Trophoblast cell (in vitro differentiated cells and primary cell): ENCODE measurements around the gene SPAG17.

Experiments used
- DNase-seq, 2 donors: peaks; one replicate each; pipeline ENCODE4 v3.0.0-alpha.2; 2016
- H2AFZ ChIP-seq: 2 replicates; pipeline ENCODE4 v1.6.1; 2013; ENCODE audit warnings: low read length, moderate library complexity, mild to moderate bottlenecking; ENCODE audit not compliant: insufficient read depth, poor library complexity
- H2AK5ac ChIP-seq: 2 replicates; pipeline ENCODE4 v1.6.1; 2013; ENCODE audit warnings: mild to moderate bottlenecking, low read length
- H2BK120ac ChIP-seq: 2 replicates; pipeline ENCODE4 v1.6.1; 2013; ENCODE audit warnings: low read length, mild to moderate bottlenecking, moderate library complexity; ENCODE audit not compliant: insufficient read depth, poor library complexity
- H2BK12ac ChIP-seq: 2 replicates; pipeline ENCODE4 v1.6.1; 2013; ENCODE audit warnings: mild to moderate bottlenecking, low read length, moderate library complexity
- H2BK5ac ChIP-seq: 2 replicates; pipeline ENCODE4 v1.6.1; 2013; ENCODE audit warnings: low read length, low read depth, moderate library complexity, mild to moderate bottlenecking; ENCODE audit not compliant: poor library complexity
- H3K14ac ChIP-seq: 2 replicates; pipeline ENCODE4 v1.6.1; 2013; ENCODE audit warnings: mild to moderate bottlenecking, low read length
- H3K18ac ChIP-seq: 2 replicates; pipeline ENCODE4 v1.6.1; 2013; ENCODE audit warnings: mild to moderate bottlenecking, low read length
- H3K23ac ChIP-seq: 2 replicates; pipeline ENCODE4 v1.6.1; 2013; ENCODE audit warnings: low read length
- H3K27ac ChIP-seq: 2 replicates; pipeline ENCODE4 v1.5.1; 2013; ENCODE audit warnings: low read depth, mild to moderate bottlenecking, inconsistent platforms, low read length, moderate library complexity
- H3K27me3 ChIP-seq: 2 replicates; pipeline ENCODE4 v1.6.1; 2013; ENCODE audit warnings: inconsistent platforms, mild to moderate bottlenecking, low read length, moderate library complexity; ENCODE audit not compliant: insufficient read depth
- H3K36me3 ChIP-seq, 2 experiments: 1 replicate in 1 of 2; 2 replicates in 1 of 2; pipeline ENCODE4 v1.6.1; 2013; ENCODE audit warnings: low read length in 2 of 2, mild to moderate bottlenecking in 2 of 2, moderate library complexity in 1 of 2; ENCODE audit not compliant: insufficient read depth in 2 of 2, control insufficient read depth in 1 of 2
- H3K4ac ChIP-seq: 2 replicates; pipeline ENCODE4 v1.6.1; 2013; ENCODE audit warnings: low read depth, mild to moderate bottlenecking, low read length, moderate library complexity
- H3K4me1 ChIP-seq, 2 experiments: 1 replicate in 1 of 2; 2 replicates in 1 of 2; pipeline ENCODE4 v1.6.1; 2013; ENCODE audit warnings: low read length in 2 of 2, mild to moderate bottlenecking in 2 of 2, moderate library complexity in 1 of 2; ENCODE audit not compliant: insufficient read depth in 2 of 2, control insufficient read depth in 1 of 2
- H3K4me2 ChIP-seq: 2 replicates; pipeline ENCODE4 v1.6.1; 2013; ENCODE audit warnings: inconsistent platforms, mild to moderate bottlenecking, low read length, moderate library complexity
- H3K4me3 ChIP-seq: 2 replicates; pipeline ENCODE4 v1.5.1; 2013; ENCODE audit warnings: mild to moderate bottlenecking, low read depth, low read length, inconsistent platforms
- H3K79me1 ChIP-seq: one replicate; pipeline ENCODE4 v1.6.1; 2013; ENCODE audit warnings: low read length
- H3K79me2 ChIP-seq: 2 replicates; pipeline ENCODE4 v1.6.1; 2013; ENCODE audit warnings: low read length, mild to moderate bottlenecking; ENCODE audit not compliant: control insufficient read depth, insufficient read depth, poor library complexity
- H3K9ac ChIP-seq: 2 replicates; pipeline ENCODE4 v1.6.1; 2013; ENCODE audit warnings: mild to moderate bottlenecking, low read length
- H3K9me3 ChIP-seq: 2 replicates; pipeline ENCODE4 v1.6.1; 2013; ENCODE audit warnings: low read depth, mild to moderate bottlenecking, control low read depth, inconsistent platforms, low read length; ENCODE audit not compliant: insufficient read depth
- H4K12ac ChIP-seq: 2 replicates; pipeline ENCODE4 v1.6.1; 2013; ENCODE audit warnings: low read depth, mild to moderate bottlenecking, low read length, moderate library complexity
- H4K8ac ChIP-seq: 2 replicates; pipeline ENCODE4 v1.6.1; 2013; ENCODE audit warnings: low read depth, mild to moderate bottlenecking, low read length, moderate library complexity
- H4K91ac ChIP-seq: one replicate; pipeline ENCODE4 v1.6.1; 2013; ENCODE audit warnings: low read depth, mild to moderate bottlenecking, low read length, moderate library complexity
- WGBS: extraction: QIAGEN DNeasy Blood & Tissue Kit; methylation state at CpG from one replicate; pipeline ENCODE4 v1.1.7; 2013; ENCODE audit warnings: missing lambda C conversion rate; ENCODE audit not compliant: insufficient read length, insufficient coverage; ENCODE audit errors: extremely low coverage; 5-methylcytosine and 5-hydroxymethylcytosine counted together

The SPAG17 gene

DNA sequence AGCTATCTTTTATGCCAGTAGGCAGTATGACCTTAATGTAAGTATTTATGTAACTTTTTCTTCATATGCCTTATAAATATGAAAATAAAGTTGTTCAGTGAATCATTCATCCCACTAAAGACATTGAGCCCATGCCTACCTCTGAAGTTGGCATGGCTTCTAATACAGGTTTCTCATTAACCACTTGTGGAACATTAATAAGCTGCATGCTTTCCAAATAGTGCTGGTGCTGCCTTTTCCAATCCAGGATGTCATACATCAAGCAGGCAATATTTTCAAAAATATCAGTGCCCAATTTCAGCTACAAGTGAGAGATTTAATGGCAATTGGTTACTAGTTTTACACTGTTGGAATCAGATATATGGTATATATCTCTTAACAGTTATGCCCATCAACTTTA is 92.0 kb downstream of the SPAG17 start:
- Histone ChIP-seq H3K14ac (no peak overlapping the region), H4K8ac (no peak overlapping the region), H2BK120ac (no peak overlapping the region), H3K4me1 (peaks cover 3 to 4% of the 10 kb centered on the region in 2 experiments), H2AK5ac (no peak overlapping the region), H3K9me3 (no peaks in the 10 kb centered on the region), H3K79me2 (no peaks in the 10 kb centered on the region), H3K36me3 (no peaks in the 10 kb centered on the region), H4K91ac (no peak overlapping the region), H4K12ac (no peak overlapping the region), H3K4me3 (no peak overlapping the region), H3K23ac (no peak overlapping the region), H2AFZ (no peak overlapping the region), H3K27me3 (no peaks in the 10 kb centered on the region), H3K79me1 (no peaks in the 10 kb centered on the region), H3K9ac (no peak overlapping the region), H3K4ac (no peak overlapping the region), H3K27ac (no peak overlapping the region), H2BK12ac (no peak overlapping the region), H2BK5ac (no peak overlapping the region), H3K18ac (no peak overlapping the region), H3K4me2 (no peak overlapping the region)
- DNase-seq: no peak

DNA sequence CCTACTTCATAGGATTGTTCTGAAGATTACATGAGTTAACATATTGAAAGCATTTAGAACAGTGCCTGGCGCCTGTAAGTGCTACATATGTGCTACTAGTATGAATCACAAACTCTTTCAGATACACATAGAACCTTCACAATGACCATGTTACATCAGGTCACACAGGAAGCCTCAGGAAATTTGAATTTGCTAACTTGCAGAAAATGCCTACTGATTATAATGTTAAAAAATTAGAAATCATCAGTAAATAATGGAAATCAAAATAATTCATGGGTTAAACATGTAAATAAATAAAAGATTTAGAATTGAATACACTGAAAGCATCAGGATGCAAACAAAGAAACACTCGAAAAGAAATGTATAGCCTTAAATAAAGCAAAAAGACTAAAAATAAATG is 94.9 kb downstream of the SPAG17 start:
- H4K91ac ChIP-seq: no peak overlapping the region
- no peak overlapping the region for H2BK5ac ChIP-seq
- H3K4me3 ChIP-seq: no peak overlapping the region
- DNase-seq: no peak
- H3K79me2 ChIP-seq: no peaks in the 10 kb centered on the region
- no peak overlapping the region for H4K12ac ChIP-seq
- no peak overlapping the region for H3K27ac ChIP-seq
- no peaks in the 10 kb centered on the region for H3K9me3 ChIP-seq
- H2BK120ac ChIP-seq: no peak overlapping the region
- WGBS: no CpG with 5 or more reads among the region's 2 CpGs
- H3K23ac ChIP-seq: no peak overlapping the region
- peaks cover 3 to 4% of the 10 kb centered on the region in 2 experiments for H3K4me1 ChIP-seq
- H3K18ac ChIP-seq: no peak overlapping the region
- no peaks in the 10 kb centered on the region for H3K27me3 ChIP-seq
- H3K4me2 ChIP-seq: no peak overlapping the region
- H2BK12ac ChIP-seq: no peak overlapping the region
- H3K36me3 ChIP-seq: no peaks in the 10 kb centered on the region
- H3K14ac ChIP-seq: no peak overlapping the region
- H2AK5ac ChIP-seq: no peak overlapping the region
- no peak overlapping the region for H2AFZ ChIP-seq
- no peak overlapping the region for H4K8ac ChIP-seq
- H3K4ac ChIP-seq: no peak overlapping the region
- no peaks in the 10 kb centered on the region for H3K79me1 ChIP-seq
- no peak overlapping the region for H3K9ac ChIP-seq

DNA sequence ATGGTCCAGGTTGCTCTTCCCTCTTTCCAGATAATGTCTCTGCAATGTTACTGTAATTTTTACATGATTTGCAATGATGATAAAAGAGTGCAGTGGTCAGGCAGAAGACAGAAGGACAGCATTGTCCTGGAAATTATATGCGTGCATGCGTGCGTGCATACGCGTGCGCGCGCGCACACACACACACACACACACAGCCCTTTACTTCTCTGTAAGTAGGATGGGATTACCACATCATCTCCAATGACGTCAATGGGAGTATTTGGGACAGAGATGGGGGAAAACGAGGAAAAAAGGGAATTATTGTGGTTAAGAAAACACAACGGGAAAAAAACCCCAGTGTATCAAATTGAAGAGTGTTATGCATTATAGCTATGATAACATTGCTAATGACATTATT is 99.7 kb downstream of the SPAG17 start:
- Histone ChIP-seq H3K18ac (no peak overlapping the region), H3K4me3 (no peak overlapping the region), H3K27ac (no peak overlapping the region), H3K79me1 (peaks cover 2% of the 10 kb centered on the region), H2AFZ (no peak overlapping the region), H4K91ac (no peak overlapping the region), H2AK5ac (no peak overlapping the region), H3K9ac (no peak overlapping the region), H2BK12ac (no peak overlapping the region), H3K14ac (no peak overlapping the region), H3K36me3 (no peaks in the 10 kb centered on the region), H2BK120ac (no peak overlapping the region), H3K4me1 (no peaks in the 10 kb centered on the region), H3K4ac (no peak overlapping the region), H3K27me3 (no peaks in the 10 kb centered on the region), H4K8ac (no peak overlapping the region), H2BK5ac (no peak overlapping the region), H4K12ac (no peak overlapping the region), H3K9me3 (no peaks in the 10 kb centered on the region), H3K23ac (no peak overlapping the region), H3K4me2 (no peak overlapping the region), H3K79me2 (no peaks in the 10 kb centered on the region)
- no CpG with 5 or more reads among the region's 12 CpGs for WGBS
- DNase-seq: no peak

DNA sequence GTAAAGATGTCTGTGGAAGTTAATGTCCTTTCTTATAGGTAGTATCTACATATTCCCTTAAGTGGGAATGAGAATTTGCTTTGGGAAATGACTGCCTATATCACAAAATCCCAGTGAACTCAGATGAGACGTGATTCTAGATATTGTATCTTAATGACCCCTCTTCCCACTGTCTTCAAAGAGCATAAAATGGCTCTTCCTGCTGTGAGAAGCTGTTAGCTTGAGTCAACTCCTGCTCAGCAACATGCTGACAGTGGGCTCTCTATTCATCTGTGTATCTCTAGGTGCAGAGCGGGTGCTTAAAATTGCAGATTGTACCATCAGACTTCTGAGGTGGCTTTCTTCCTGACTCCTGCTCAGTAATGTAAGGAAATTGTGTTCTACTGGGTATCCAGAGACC is 100.6 kb downstream of the SPAG17 start:
- Histone ChIP-seq H3K27ac (no peak overlapping the region), H2BK120ac (no peak overlapping the region), H3K4me2 (no peak overlapping the region), H3K18ac (no peak overlapping the region), H3K9ac (no peak overlapping the region), H4K91ac (no peak overlapping the region), H3K4ac (no peak overlapping the region), H3K79me2 (no peaks in the 10 kb centered on the region), H4K8ac (no peak overlapping the region), H2AK5ac (no peak overlapping the region), H3K9me3 (no peaks in the 10 kb centered on the region), H2BK5ac (no peak overlapping the region), H3K4me1 (no peaks in the 10 kb centered on the region), H3K23ac (no peak overlapping the region), H3K4me3 (no peak overlapping the region), H3K79me1 (peaks cover 2% of the 10 kb centered on the region), H2AFZ (no peak overlapping the region), H3K36me3 (no peaks in the 10 kb centered on the region), H3K27me3 (no peaks in the 10 kb centered on the region), H4K12ac (no peak overlapping the region), H2BK12ac (no peak overlapping the region), H3K14ac (no peak overlapping the region)
- DNase-seq: no peak
- WGBS: no CpG with 5 or more reads among the region's 2 CpGs
